Islet of Langerhans (tissue), 1 donor: ENCODE data around the gene INSL3.

Source experiments
- FAIRE-seq: peaks from one replicate; lab custom pipeline; 2011; peaks lifted over from hg19 to GRCh38; lab: Jason Lieb, UNC

Gene INSL3

DNA sequence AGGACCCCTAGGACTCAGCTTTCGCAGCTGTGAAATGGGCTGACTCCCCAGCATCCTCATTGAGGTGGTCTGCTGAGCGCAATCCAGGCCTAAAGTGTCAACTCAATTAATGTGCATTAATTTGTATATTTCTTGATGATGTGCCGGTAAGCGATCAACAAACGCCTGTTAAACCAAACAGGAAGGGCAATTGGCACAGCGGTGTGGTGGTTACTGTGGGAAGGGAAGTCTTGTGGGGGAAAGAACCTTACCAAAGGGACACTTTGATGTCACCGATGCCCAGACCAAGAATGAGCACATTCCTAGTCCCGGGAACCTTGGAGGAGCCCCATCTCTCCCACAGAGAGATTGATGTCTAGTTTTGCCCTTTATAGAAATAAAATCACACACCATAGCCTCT is 24.8 kb upstream of the INSL3 start:
- no peak for FAIRE-seq

DNA sequence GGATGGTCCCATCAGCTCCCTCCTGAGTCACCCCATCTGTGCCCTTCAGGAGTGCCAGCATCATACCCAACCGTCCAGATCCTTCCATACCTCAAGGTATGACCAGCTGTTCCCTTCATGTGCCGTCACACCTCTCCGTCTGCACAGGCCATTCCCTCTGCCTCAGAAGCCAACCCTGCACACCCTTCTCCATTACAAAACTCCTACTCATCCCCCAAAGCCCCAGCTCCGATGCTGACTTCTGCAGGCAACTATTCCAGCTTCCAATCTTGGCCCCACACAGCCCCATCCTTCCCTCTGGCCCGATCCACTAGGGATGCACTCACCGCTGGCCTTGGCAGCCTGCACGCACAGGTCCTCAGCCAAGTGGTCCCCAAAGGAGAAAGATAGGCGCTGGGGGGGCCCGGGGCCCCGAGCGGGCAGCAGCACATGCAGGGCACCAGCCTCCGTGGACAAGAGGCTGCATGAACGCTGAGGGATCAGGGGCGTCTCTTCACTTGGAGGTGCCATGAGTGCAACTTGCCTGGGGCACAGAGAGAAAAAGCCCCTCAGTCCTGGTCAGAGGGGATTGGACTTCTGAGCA is 22.7 kb upstream of the INSL3 start:
- no peak for FAIRE-seq

GRCh38 chr19:17843292-17843827 is 22.0 kb upstream of the INSL3 start:
- FAIRE-seq, result no peak

DNA sequence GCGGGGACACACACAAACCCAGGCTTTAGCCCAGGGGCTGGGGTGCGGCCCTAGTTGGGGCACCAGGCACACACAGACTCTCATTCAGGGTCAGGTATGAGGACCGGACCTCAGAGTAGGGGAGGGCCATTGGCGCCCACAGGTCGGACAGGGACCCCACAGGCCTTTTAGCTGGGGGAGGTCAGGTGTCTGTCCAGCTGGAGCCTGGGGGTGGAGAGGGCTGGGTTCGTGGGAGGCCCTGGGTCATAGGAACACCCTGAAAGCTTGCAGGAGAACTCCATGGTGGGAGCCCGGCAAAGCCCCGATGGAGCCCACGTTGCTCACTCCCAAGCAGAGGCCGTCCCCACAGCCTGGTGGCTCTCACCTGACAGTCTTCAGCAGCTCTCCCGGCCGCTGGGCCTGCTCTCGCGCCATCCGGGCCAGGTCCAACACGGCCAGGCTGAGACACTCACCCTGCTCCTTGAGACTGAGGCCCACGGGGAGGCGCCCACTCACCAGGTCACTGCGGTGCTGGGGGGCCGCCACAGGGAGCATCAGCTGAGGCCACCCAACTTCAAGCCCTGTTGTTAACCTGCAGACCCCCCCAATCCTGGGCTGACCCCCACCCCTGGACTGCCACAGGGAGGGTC is 21.5 kb upstream of the INSL3 start:
- FAIRE-seq, result no peak

- no peak for FAIRE-seq
These were observed 20.7 kb upstream of the INSL3 start for GRCh38 chr19:17841810-17842662.

DNA sequence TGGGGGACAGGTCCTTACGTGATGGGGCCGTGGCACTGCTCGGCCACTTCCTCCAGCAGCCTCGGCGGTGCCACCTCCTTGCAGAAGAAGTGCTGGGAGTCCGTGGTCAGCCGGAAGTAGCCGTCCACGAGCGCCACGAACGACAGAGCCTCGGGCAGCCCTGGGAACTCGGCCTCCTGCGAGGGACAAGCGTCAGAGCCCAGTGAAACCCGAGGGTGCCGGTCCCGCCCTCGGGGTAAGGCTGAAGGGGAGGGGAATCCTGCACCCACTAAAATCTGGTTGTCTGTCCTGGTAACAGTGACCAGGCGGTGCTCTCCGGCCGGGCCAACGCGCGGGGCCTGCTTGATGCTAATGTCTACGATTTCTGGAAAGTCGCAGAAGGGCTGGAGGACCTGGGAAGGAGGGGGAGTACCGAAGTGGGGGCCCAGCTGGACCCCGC is 20.1 kb upstream of the INSL3 start:
- FAIRE-seq, result no peak

GRCh38 chr19:17840019-17840418 is 18.7 kb upstream of the INSL3 start:
- no peak for FAIRE-seq

GRCh38 chr19:17837972-17838371 is 16.7 kb upstream of the INSL3 start:
- no peak for FAIRE-seq

GRCh38 chr19:17836530-17836929 is 15.2 kb upstream of the INSL3 start:
- no peak for FAIRE-seq

GRCh38 chr19:17835182-17836006 is 14.1 kb upstream of the INSL3 start:
- no peak for FAIRE-seq

DNA sequence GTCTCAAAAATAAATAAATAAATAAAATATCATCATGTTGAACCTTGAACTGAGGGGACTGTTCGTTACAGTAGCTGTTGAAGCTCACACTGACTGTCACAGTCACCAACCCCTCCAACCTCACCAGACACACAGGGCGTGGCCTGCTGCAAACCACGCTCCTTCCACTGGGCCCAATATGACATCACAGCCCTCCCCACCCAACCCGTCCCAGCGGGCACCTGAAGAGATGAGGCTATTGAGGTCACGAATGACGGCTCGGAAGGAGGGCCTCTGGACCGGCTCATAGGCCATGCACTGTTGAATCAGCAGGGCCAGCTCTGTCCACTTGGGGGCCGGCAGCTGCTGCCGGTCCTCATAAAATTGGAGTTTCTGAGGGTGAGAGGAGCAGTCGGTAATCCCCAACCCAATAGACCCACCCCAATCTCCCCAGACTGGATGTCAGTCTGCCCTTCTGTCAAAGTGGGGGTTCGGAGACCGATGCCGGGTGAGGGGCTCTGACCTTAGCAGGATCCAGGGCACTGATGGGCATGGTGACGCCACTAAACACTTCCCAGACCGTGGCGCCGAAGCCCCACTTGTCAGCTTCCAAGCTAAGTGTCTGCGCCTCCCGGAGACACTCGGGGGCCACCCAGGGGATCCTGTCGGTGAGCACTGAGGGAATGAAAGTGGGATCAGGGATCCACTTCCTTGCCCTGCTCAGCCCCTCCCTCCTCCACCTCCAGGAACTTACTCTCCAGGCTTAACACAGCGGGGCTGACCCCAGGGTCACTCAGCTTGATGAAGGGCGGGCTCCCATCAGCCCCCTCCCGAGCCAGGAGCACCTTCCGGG is 13.2 kb upstream of the INSL3 start:
- no peak for FAIRE-seq

DNA sequence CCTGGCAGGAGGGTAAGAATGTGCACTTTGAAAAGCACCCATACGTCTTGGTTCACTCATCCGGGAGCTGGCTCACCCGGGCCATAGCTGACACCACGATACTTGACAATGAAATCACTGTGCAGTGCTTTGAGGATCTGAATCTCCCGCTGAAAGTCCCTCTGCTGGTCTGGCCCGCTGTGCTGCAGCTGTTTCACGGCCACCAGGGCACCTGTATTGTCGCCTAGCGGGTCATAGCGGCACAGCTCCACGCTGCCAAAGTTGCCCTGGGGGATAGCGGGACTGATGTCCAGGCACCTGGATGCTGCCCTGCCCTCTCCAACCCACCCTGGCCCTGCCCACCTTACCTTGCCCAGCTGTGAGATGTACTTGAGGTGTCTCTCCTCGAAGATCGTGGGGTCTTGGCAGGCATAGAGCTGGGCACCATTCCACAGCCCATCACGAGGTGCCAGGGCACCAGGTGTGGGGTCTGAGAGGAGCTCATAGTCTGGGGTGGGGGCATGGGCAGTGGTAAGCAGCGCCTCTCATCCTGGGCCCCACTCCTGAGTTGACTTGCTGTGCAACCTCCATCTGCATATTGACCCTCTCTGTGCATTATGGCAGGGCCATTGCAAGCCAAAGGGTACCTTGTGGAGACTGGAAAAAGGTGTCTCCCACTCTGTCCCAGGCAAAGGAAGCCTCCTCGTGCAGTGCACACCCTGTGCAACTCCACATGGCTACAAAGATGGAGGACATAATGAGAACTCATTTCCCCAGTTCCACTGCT is 11.3 kb upstream of the INSL3 start:
- FAIRE-seq, result no peak

DNA sequence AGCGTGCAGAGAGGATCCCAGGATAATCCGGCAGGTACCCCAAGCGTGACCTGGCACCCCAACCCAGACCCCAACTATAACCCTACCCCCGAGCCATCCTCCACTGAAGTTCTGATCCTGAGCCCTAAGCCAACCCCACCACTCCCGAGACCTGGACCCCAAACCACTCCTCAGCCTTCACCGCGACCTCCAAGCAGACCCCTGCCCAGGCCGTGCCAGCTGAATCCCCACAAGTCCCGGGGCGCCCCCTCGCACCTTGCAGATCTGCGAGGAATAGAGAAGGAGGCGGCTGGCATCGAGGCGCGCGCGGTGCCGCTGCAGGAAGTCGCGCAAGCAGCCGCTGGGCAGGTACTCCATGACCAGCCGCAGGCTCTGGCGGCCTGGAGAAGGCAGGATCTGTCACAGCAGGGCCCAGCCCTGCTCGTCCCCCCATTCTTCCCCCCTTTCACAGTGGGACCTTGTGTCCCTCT is 10.1 kb upstream of the INSL3 start:
- no peak for FAIRE-seq

DNA sequence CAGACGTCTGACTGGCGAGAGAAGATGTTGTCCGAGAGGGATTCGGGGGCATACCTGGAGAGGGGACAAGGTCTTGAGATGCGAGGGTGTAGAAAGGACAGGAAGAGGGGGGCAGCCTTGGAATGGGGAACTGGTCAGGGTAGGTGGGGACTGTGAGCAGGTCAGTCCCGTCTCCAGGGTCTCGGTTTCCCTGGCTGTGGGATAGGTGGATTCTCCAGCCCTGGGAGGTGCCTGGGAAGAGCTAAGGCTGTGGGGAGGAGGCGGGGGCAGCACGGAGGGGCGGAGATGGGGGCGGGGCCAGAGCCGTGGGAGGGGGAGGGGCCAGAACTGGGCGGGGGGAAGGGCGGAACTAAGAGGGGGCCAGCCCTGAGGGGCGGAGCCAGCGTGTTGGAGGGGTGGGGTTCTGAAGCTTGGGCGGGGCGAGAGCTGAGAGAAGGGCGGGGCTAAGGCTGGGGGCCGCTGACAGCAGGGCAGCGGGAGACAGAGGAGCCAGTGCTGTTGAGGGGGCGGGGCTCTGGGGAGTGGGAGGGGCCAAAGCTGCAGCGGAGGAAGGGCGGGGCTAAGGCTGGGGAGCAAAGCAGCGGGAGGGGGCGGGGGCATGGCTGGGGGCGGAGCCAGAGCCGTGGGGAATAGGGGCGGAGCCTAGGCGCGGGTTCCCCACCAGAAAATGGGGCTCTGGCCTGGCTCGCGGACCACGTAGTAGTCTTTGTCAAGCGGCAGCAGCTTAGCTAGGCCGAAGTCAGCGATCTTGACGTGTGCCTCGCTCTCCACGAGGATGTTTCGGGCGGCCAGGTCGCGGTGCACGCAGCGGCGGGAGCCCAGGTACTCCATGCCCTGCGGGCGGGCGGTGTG is 9.5 kb upstream of the INSL3 start:
- no peak for FAIRE-seq

DNA sequence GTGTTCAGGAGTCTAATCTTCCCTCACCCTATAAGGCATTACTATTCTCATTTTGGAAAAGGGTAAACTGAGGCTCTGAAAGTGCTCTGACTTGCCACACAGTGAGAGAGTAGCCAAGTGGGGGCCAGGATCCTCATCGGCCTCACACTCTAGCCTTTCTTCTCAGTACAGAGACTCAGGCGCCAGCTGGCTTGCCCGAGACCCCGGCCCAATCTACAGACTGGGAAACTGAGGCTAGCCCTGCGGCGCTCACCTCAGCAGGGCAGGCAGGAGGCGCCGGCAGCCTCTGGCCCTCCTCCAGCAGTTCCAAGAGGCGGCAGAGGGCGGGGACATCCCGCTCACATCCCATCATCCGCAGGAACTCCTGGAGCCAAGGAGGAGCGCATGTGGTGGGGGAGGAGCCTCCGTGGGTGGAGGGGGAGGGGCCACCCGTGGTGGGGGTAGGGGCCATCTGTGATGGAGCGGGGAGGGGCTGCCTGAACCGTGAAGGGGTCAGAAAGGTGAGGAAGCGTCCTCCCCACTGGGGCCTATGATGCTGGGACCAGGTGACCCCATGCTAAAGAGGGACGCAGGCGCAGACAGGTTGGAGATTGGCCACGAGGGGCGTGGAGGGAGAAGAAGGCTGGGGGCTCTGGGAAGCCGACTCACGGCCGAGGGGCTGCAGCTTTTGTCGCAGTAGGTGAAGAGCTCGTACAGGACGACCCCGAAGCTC is 8.7 kb upstream of the INSL3 start:
- no peak for FAIRE-seq

DNA sequence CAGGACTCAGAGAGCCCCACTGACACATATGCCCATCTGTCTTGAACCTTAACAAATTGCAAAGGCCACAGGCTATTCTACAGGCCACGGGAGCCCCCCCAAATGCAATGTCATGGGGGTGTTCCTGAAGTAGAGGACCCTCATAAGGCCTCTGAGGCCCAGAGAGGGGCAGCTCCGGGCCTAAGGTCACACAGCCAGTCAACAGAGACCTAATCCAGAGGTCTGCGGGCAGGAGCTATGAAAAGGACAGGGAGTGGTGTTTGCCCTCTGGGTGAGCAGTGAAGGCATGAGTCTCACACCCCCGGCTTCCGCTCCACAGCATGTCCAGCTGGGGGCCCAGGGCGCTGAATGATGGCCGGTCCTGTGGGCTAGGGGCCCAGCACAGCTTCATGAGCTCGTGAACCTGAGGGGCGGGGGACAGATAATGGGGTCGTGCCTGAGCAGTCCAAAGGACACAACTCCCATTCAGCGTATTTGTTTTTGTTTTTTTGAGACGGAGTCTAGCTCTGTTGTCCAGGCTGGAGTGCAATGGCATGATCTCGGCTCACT is 5.3 kb upstream of the INSL3 start:
- no peak for FAIRE-seq

DNA sequence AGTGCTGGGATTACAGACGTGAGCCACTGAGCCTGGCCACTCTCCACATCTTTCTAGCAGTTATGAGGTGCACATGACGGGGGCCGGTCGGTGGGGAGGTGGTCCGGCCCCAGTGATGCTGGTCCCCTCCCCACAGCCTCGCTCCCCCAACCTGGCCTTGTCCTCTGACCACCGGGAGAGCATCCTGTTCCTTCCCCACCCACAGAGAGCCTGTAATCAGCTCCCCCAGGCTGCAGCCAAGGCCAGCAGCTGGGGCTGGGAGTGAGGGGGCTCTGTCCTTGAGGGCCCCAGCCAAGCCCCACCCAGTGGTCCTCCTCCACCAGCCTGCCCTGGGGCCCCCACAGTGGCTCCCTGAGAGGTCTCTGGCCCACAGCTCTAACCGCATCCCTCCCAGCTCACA is 3.0 kb upstream of the INSL3 start:
- no peak for FAIRE-seq

GRCh38 chr19:17817668-17818363 is 3.5 kb downstream of the INSL3 start:
- no peak for FAIRE-seq
